MM.1S (cell line): ENCODE data around the gene SATB2.

Experiments
- CTCF ChIP-seq: fragments of 300-600 bp; sonication (generic); IDR thresholded peaks from 2 replicates; pipeline ENCODE4 v1.5.1; 2016; ENCODE audit warnings: antibody characterized with exemption, low read length, mixed read lengths
- EZH2 ChIP-seq: fragments of 300-600 bp; sonication (generic); optimal IDR thresholded peaks from 2 replicates; pipeline ENCODE3; 2017; ENCODE audit warnings: low read depth, mild to moderate bottlenecking, antibody characterized with exemption, low read length, mixed read lengths
- EZH2phosphoT487 ChIP-seq: fragments of 300-600 bp; sonication (generic); IDR thresholded peaks from 2 replicates; pipeline ENCODE4 v1.6.1; 2018; ENCODE audit warnings: antibody characterized with exemption, low read length

- TF ChIP-seq CTCF (no peak), EZH2 (no peak), EZH2phosphoT487 (no peak)
These were observed 7.0 kb upstream of the SATB2 start for GRCh38 chr2:199464606-199465352.
